ENCODE data around the gene HNRNPCL4.
"Not testable (repeated sequence)": the region's sequence is repeated elsewhere in the genome, so short reads cannot be mapped to it uniquely, and the experiment has no call there.

The HNRNPCL4 gene

GRCh38 chr1:13165531-13165930 lies at the start of gene HNRNPCL4:
Gene HNRNPCL4 (minus strand): TSS chr1:13165631. CDS start chr1:13165467, 164 bp downstream.
- DNase-seq (ENCODE audit: low spot score): not testable (repeated sequence)

GRCh38 chr1:13208712-13209111 lies 43.3 kb upstream of the HNRNPCL4 start:
- DNase-seq (ENCODE audit: low spot score): not testable (repeated sequence)

GRCh38 chr1:13201309-13201708 lies 35.9 kb upstream of the HNRNPCL4 start, which contains the start of gene PRAMEF13:
Gene PRAMEF13 (minus strand): TSS chr1:13201409. CDS start chr1:13199589, 1,820 bp downstream.
- not testable (repeated sequence) for DNase-seq (ENCODE audit: low spot score)

GRCh38 chr1:13171548-13171947 lies 6.1 kb upstream of the HNRNPCL4 start, which contains the start of gene PRAMEF9:
Gene PRAMEF9 (plus strand): TSS chr1:13171848. CDS start chr1:13175281, 3,433 bp downstream.
- DNase-seq (ENCODE audit: low spot score): not testable (repeated sequence)

- DNase-seq (ENCODE audit: low spot score): not testable (repeated sequence)
These were observed 9.5 kb downstream of the HNRNPCL4 start, which contains the start of gene PRAMEF26 for GRCh38 chr1:13155909-13156308. Gene PRAMEF26 (minus strand): TSS chr1:13156009. CDS start chr1:13153095, 2,914 bp downstream.

GRCh38 chr1:13116754-13117153 lies 48.7 kb downstream of the HNRNPCL4 start, which contains the start of gene HNRNPCL2:
Gene HNRNPCL2 (minus strand): TSS chr1:13116854. CDS start chr1:13116400, 454 bp downstream.
- not testable (repeated sequence) for DNase-seq (ENCODE audit: low spot score)
